HG02981 (cell line): ENCODE measurements around the gene TANC2.

Experiments used
- ATAC-seq: cut with Tn5 transposase; IDR thresholded peaks from one replicate; pipeline ENCODE4 v1.9.1; 2021; ENCODE audit warnings: mild to moderate bottlenecking, moderate library complexity; ENCODE audit not compliant: unreplicated experiment

Gene TANC2

DNA sequence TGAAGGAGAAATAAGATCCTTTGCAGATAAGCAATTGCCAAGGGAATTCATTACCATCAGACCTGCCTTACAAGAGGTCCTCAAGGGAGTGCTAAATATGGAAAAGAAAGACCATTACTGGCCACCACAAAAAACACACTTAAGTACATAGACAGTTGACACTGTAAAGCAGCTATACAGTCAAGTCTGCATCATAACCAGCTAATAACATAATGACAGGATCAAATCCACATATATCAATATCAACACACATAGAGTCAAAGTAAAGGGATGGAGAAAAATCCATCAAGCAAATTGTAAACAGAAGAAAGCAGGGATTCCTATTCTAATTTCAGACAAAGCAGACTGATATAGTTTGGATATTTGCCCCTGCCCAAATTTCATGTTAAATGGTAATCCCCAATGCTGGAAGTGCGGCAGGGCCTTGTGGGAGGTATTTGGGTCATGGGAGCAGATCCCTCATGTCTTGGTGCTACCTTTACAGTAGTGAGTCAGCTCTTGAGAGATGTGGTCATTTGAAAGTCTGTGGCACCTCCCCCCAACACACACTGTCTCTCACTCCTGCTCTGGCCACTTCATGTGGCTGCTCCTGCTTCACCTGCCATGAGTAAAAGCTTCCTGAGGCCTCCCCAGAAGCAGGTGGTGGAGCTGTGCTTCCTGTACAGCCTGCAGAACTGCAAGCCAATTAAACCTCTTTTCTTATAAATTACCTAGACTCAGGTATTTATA, 32.8 kb downstream of the TANC2 start:
- no peak for ATAC-seq

DNA sequence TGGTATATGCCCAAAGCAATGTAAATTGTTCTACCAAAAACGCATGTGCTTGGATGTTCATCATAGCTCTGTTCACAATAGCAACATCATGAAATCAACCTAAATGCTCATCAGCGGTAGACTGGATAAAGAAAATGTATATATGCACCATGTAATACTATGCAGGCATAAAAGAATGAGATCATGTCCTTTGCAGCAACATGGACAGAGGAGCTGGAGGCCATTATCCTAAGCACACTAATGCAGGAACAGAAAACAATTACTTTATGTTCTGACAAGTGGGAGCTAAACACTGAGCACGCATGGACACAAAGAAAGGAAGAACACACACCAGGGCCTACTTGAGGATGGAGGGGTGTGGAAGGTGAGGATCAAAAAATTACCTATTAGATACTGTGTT, 33.7 kb downstream of the TANC2 start:
- ATAC-seq, result no peak

DNA sequence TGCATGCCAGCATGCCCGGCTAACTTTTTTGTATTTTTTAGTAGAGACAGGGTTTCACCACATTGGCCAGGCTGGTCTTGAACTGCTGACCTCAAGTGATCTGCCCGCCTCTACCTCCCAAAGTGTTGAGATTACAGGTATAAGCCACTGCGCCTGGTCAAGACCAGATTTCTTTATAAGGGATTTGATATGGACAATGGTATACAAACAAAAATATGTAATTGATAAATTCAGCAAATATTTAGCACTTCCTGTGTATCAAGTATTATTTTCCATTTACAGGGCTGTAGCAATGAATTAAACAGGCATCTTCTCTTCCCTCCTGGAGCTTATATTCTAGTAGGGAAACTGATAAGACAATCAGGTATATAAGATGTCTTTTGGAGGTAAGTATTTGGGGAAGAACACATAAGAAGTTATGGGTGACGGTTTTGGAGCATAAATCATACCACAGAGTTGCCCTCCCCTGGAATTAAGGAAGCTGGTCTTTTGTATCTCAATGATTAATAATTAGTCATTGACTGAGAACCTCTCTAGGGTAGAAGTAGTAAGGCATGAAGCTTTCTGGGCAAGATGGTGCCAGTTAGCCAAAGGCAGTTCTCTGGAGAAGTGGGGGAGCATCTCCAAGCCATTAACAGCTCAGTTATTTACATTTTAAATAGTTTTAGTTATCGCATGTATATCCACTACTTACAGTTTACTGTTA, 35.8 kb downstream of the TANC2 start:
- ATAC-seq, result no peak

DNA sequence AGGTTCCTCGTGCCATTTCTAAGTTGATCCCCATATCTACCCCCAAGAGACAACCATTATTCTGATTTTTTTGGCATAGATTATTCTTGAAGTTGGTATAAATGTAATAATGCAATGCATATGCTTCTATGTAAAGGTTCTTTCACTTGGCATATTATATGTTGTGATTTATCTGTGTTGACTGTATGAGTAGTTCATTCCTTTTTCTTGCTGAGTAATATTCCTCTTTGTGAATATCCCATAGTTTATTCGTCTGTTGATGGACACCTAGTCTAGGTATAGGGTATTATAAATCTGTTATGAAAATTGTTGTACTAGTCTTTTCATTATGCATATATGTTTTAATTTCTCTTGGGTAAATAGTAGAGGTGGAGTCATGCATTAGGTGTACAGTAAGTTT, 36.6 kb downstream of the TANC2 start:
- no peak for ATAC-seq

DNA sequence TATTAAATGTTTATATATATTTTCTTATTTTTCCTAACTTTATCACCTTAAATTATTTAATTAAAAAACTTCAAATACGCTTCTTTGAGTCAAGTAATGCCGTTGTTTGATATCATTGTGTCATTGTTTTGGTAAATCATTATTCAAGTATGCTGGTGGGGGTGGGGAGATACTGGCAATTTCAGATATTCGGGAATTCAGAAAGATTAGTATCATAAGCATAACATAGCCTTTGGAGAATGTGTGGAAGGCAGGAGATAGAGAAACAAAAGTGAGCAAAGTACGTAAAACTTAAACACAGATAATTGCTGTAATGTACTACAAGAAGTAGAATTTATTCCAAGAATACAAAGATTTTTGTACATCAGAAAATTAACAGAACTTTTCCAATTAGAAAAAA, 49.8 kb downstream of the TANC2 start:
- ATAC-seq, result no peak
